Measurements from ENCODE around the gene TMPRSS6.

DNA sequence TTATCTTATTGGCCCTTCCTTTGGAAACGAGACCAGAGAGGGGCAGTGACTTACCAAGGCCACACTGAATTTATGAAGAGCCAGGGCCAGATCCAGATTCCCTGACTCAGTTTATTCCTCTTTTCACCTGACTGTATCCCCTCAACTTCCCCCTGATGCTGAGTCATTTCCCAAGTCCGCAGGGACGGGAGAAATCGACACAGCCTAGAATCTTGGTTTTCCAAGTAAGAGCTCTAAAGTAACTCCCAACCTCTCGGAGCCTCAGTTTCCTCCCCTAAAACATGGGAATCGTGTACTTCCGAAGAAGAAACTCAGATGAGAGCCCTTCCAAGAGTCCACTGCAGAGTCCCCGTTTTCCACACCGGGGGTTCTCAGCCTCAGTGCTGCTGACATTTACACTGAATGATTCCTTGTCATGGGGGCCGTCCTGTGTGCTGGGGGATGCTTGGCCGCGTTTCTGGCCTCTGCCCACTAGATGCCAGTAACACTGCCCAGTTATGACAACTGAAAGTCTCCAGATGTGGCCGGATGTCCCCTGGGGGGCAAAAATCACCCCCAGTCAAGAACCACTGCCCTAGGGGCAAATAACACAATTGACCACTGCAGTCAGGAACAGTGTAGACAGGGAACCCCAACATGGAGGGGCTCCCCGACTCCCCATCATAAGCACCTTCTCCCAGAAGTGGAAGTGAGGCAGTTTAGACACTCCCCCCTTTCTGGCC is 78.8 kb downstream of the TMPRSS6 start:
- TF ChIP-seq POLR2AphosphoS5 (IDR thresholded peaks at IDR 0.05; ENCODE audit: low read depth, low read length) (no peak), TAF1 (IDR thresholded peaks at IDR 0.05; ENCODE audit: borderline replicate concordance, insufficient read depth, low read length) (no peak)
- TF ChIP-seq, protein P1, sequence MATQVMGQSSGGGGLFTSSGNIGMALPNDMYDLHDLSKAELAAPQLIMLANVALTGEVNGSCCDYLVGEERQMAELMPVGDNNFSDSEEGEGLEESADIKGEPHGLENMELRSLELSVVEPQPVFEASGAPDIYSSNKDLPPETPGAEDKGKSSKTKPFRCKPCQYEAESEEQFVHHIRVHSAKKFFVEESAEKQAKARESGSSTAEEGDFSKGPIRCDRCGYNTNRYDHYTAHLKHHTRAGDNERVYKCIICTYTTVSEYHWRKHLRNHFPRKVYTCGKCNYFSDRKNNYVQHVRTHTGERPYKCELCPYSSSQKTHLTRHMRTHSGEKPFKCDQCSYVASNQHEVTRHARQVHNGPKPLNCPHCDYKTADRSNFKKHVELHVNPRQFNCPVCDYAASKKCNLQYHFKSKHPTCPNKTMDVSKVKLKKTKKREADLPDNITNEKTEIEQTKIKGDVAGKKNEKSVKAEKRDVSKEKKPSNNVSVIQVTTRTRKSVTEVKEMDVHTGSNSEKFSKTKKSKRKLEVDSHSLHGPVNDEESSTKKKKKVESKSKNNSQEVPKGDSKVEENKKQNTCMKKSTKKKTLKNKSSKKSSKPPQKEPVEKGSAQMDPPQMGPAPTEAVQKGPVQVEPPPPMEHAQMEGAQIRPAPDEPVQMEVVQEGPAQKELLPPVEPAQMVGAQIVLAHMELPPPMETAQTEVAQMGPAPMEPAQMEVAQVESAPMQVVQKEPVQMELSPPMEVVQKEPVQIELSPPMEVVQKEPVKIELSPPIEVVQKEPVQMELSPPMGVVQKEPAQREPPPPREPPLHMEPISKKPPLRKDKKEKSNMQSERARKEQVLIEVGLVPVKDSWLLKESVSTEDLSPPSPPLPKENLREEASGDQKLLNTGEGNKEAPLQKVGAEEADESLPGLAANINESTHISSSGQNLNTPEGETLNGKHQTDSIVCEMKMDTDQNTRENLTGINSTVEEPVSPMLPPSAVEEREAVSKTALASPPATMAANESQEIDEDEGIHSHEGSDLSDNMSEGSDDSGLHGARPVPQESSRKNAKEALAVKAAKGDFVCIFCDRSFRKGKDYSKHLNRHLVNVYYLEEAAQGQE (IDR thresholded peaks at IDR 0.05; ENCODE audit: insufficient read depth in 1 of 2, low read depth in 2 of 2, low read length in 2 of 2) = no peak
